ENCODE measurements around the gene CSNK1G2.

CSNK1G2 gene

GRCh38 chr19:1935484-1936208, 5.3 kb upstream of the CSNK1G2 start:
- H3K36me3 ChIP-seq (ENCODE audit: insufficient read depth, low read depth, low read length): no peaks in the 10 kb centered on the region
- no peak overlapping the region for H3K9ac ChIP-seq (ENCODE audit: low read depth, low read length)
- H3K4me1 ChIP-seq (ENCODE audit: insufficient read depth, low read length): peaks cover 6% of the 10 kb centered on the region; the same call in 1 of the 2 replicates
- H3K27me3 ChIP-seq (ENCODE audit: insufficient read depth, low read length): no peaks in the 10 kb centered on the region; the same call in 1 of the 2 replicates
- no peak overlapping the region for H3K4me3 ChIP-seq (ENCODE audit: low read length)
- peaks cover 5% of the 10 kb centered on the region; the same call in 1 of the 2 replicates for H3K9me3 ChIP-seq (ENCODE audit: insufficient read depth, low read depth, low read length)
- H3K27ac ChIP-seq (ENCODE audit: low read length): no peak overlapping the region

DNA sequence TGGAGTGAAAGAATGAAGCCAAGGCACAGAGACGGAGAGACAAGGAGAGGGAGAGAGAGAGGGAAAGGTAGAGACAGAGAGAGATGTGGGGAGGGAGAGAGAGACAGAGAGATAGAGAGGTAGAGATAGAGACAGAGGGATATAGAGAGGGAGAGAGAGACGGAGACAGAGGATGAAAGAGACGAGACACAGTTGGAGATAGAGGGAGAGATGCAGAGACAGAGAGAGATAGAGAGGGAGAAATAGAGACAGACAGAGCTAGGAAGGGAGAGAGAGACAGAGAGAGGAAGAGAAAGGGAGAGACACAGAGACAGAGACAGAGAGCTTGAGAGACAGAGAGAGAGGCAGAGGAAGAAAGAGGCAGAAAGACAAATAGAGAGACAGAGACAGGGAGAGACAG, 4.5 kb upstream of the CSNK1G2 start:
- Histone ChIP-seq H3K27me3 (ENCODE audit: insufficient read depth, low read length) (no peaks in the 10 kb centered on the region; the same call in 1 of the 2 replicates), H3K9me3 (ENCODE audit: insufficient read depth, low read depth, low read length) (peaks cover 4% of the 10 kb centered on the region; the same call in 1 of the 2 replicates), H3K9ac (ENCODE audit: low read depth, low read length) (no peak overlapping the region), H3K4me3 (ENCODE audit: low read length) (no peak overlapping the region), H3K27ac (ENCODE audit: low read length) (no peak overlapping the region), H3K36me3 (ENCODE audit: insufficient read depth, low read depth, low read length) (no peaks in the 10 kb centered on the region), H3K4me1 (ENCODE audit: insufficient read depth, low read length) (peaks cover 6% of the 10 kb centered on the region; the same call in 1 of the 2 replicates)

DNA sequence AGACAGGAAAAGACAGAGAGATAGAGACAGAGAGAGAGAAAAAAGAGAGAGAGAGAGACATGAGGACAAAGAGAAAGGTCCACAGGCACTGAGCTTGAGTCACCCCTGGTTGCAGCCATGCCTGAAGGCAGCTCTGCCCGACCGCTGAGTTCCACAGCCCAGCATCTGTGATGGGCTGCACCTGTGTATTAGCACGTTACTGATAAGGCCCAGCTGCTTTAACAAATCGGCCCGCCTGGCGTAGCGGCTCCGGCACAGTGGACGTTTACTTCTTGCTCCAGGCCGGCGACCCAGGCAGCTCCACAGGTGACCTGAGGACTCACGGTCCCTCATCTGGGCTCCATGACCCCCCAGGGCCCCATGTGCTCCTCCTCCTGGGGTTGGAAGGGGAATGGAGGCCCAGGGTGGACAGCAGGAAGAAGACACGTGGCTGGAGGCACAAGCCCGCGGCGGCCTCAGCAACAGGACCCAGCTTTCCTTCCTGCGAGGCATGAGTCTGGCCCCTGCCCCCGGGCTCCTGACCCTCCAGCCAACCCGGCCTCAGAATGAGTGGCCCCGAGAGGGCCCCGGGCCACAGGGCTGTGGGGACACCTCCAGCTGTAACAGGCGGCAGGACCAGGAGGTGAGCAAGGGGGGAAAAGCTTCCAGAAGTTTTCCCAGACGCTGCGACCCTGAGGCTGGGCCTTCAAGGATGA, 3.9 kb upstream of the CSNK1G2 start:
- Histone ChIP-seq H3K27me3 (ENCODE audit: insufficient read depth, low read length) (no peaks in the 10 kb centered on the region), H3K9me3 (ENCODE audit: insufficient read depth, low read depth, low read length) (no peaks in the 10 kb centered on the region), H3K4me3 (ENCODE audit: low read length) (no peak overlapping the region), H3K9ac (ENCODE audit: low read depth, low read length) (no peak overlapping the region), H3K27ac (ENCODE audit: low read length) (no peak overlapping the region), H3K4me1 (ENCODE audit: insufficient read depth, low read length) (peaks cover 6% of the 10 kb centered on the region; the same call in 1 of the 2 replicates), H3K36me3 (ENCODE audit: insufficient read depth, low read depth, low read length) (no peaks in the 10 kb centered on the region)

DNA sequence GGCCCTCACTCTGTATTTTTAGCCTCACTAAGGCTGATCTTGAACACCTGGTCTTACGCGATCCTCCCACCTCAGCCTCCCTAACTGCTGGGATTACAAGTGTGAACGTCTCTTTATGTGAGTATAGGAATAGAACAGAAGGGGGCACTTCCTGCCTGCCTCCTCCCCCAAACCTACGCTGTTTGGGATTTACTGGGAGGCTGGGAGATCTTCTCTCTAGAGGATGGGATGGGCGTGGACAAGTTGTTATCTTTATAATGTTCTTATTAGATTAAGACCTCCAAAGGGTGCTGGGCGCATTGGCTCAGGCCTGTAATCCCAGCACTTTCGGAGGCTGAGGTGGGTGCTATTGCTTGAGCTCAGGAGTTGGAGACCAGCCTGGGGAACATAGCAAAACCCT, 2.9 kb upstream of the CSNK1G2 start:
- H3K27me3 ChIP-seq (ENCODE audit: insufficient read depth, low read length): no peaks in the 10 kb centered on the region
- no peaks in the 10 kb centered on the region for H3K9me3 ChIP-seq (ENCODE audit: insufficient read depth, low read depth, low read length)
- no peak overlapping the region for H3K27ac ChIP-seq (ENCODE audit: low read length)
- no peaks in the 10 kb centered on the region for H3K36me3 ChIP-seq (ENCODE audit: insufficient read depth, low read depth, low read length)
- H3K9ac ChIP-seq (ENCODE audit: low read depth, low read length): no peak overlapping the region
- peaks cover 8% of the 10 kb centered on the region; the same call in 1 of the 2 replicates for H3K4me1 ChIP-seq (ENCODE audit: insufficient read depth, low read length)
- no peak overlapping the region for H3K4me3 ChIP-seq (ENCODE audit: low read length)

GRCh38 chr19:1942078-1942933, 1.3 kb downstream of the CSNK1G2 start:
- Histone ChIP-seq H3K9me3 (ENCODE audit: insufficient read depth, low read depth, low read length) (no peaks in the 10 kb centered on the region), H3K4me1 (ENCODE audit: insufficient read depth, low read length) (peaks cover 9% of the 10 kb centered on the region; the same call in 1 of the 2 replicates), H3K27ac (ENCODE audit: low read length) (peak overlapping the region; percentile 85), H3K9ac (ENCODE audit: low read depth, low read length) (peak overlapping the region; percentile 89), H3K36me3 (ENCODE audit: insufficient read depth, low read depth, low read length) (no peaks in the 10 kb centered on the region), H3K27me3 (ENCODE audit: insufficient read depth, low read length) (no peaks in the 10 kb centered on the region), H3K4me3 (ENCODE audit: low read length) (peak overlapping the region; percentile 99)

DNA sequence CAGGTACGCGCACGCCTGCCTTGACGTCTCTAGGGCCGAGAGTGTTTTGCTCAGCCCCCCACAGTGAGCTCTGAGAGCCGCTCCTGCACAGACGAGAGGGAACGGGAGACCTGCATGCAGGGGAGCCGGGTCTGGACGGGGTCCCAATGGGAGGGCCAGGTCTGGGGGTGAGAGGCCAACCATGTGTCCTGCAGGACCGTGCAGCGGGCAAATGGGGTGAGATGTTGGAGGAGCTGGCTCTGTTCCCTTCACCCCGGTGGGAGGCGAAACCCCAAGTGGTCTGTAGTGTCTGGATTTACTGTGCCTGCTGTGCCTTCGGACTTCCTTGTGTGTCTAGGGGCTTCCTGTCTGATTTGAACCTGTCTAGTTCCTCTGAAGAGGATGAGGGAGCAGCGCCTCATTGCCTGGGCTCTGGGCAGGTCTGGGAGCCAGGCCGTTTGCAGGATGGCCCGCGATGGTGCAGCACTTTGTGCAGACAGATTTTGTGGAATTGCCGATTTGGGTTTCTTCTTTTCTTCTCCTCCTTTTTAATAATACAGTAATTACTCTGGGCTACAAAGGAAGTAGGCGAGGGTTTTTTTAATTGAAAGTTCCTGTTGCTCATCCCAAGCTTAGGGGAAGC, 2.1 kb downstream of the CSNK1G2 start:
- H3K9me3 ChIP-seq (ENCODE audit: insufficient read depth, low read depth, low read length): no peaks in the 10 kb centered on the region
- no peak overlapping the region for H3K27ac ChIP-seq (ENCODE audit: low read length)
- H3K9ac ChIP-seq (ENCODE audit: low read depth, low read length): peak overlapping the region; percentile 89
- H3K4me3 ChIP-seq (ENCODE audit: low read length): peak overlapping the region; percentile 99
- no peaks in the 10 kb centered on the region for H3K36me3 ChIP-seq (ENCODE audit: insufficient read depth, low read depth, low read length)
- H3K27me3 ChIP-seq (ENCODE audit: insufficient read depth, low read length): no peaks in the 10 kb centered on the region
- peaks cover 9% of the 10 kb centered on the region; the same call in 1 of the 2 replicates for H3K4me1 ChIP-seq (ENCODE audit: insufficient read depth, low read length)

DNA sequence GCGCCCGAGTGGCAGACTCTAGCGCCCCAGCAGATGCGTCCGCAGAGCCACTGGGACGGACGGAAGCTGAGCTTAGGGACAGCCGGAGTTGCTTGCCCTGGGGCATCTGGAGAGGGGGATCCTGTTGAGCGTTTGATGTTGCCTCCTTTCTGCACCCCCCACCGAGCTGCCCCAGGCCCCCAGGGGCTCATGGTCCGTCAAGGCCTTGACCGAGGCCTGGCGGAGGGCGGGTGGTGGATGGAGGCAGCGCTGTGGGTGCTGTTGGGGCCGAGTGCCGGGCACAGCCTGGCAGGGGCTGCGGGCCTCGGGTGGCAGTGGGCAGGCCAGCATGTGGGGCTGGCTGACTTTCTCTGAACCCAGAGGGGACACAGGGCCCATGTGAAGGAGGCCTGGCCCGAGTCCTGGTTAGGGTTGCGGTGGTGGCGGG, 2.7 kb downstream of the CSNK1G2 start:
- H3K9ac ChIP-seq (ENCODE audit: low read depth, low read length): no peak overlapping the region
- H3K27me3 ChIP-seq (ENCODE audit: insufficient read depth, low read length): no peaks in the 10 kb centered on the region
- no peak overlapping the region for H3K4me3 ChIP-seq (ENCODE audit: low read length)
- H3K27ac ChIP-seq (ENCODE audit: low read length): no peak overlapping the region
- peaks cover 9% of the 10 kb centered on the region; the same call in 1 of the 2 replicates for H3K4me1 ChIP-seq (ENCODE audit: insufficient read depth, low read length)
- H3K36me3 ChIP-seq (ENCODE audit: insufficient read depth, low read depth, low read length): no peaks in the 10 kb centered on the region
- H3K9me3 ChIP-seq (ENCODE audit: insufficient read depth, low read depth, low read length): no peaks in the 10 kb centered on the region

DNA sequence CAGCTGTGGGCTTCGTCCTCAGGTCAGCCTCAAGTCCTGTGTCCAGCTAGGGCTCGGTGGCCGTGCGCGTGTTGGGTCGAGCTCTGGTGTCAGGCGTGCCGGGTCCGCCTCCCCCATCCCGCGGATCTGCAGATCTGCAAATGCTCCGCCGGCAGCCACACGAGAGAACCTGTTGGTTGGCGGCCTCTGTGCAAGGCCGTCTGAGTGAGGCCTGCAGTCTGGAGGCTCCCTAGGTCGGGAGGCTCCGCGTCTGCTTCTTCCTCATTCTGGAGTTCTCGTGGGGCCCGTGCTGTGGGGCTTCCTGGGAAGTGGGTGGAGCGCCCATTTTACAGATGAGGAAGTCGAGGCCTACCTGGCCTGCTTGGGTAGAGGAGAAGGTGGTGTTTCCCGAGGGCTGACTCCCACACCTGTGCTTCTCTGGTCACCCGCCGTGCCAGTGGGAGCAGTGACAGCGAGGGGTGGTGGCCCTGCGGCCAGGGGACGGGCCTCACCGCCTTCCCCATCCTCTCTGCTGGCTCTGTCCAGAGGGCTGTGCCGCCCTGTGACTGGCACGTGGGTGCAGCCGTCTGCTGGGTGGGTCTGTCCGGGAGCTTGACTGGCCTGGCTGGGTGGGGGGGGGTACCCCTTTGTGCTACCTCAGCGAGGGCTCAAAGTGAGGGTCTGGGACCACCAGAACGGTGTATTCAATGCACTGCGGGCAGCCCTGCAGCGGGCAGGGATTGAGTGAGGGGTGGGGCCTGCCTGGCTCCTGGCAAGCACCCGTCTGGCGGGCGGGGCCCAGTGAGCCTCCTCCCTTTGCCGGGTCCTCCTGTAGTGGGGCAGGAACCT, 3.3 kb downstream of the CSNK1G2 start:
- Histone ChIP-seq H3K4me1 (ENCODE audit: insufficient read depth, low read length) (peaks cover 9% of the 10 kb centered on the region; the same call in 1 of the 2 replicates), H3K36me3 (ENCODE audit: insufficient read depth, low read depth, low read length) (no peaks in the 10 kb centered on the region), H3K27me3 (ENCODE audit: insufficient read depth, low read length) (no peaks in the 10 kb centered on the region), H3K9me3 (ENCODE audit: insufficient read depth, low read depth, low read length) (no peaks in the 10 kb centered on the region), H3K4me3 (ENCODE audit: low read length) (no peak overlapping the region), H3K27ac (ENCODE audit: low read length) (no peak overlapping the region), H3K9ac (ENCODE audit: low read depth, low read length) (no peak overlapping the region)

DNA sequence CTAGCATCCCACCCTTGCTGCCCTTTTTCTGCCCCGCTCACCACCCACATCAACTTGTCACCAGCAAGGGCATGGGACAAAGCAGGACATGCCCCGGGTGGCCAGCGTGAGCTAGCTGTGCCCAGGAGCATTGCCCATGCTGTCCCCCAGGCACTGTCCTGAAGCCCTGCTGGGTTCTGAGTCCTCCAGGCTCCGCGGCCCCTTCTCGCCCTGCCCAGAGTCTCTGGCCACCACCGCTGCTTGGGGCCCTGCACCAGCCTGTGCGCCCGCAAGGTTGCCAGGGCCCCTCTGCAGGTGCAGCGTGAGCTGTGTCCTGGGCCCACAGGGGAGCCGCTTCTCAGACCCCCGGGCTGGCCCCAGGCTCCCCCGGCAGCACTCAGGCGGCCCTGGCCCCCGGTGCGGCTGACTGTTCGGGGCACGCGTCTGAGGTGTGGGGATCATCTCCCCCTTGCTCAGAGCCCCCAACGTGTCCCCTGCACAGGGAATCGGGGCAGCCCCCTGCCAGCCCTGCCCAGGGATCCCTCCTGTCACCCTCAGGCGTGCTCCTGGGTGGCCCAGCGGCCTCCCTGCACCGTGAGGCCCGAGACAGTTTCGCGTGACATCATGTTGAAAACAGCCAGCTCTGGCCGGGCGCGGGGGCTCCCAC, 4.1 kb downstream of the CSNK1G2 start:
- no peak overlapping the region for H3K27ac ChIP-seq (ENCODE audit: low read length)
- no peak overlapping the region for H3K4me3 ChIP-seq (ENCODE audit: low read length)
- H3K9ac ChIP-seq (ENCODE audit: low read depth, low read length): no peak overlapping the region
- H3K4me1 ChIP-seq (ENCODE audit: insufficient read depth, low read length): peaks cover 6% of the 10 kb centered on the region; the same call in 1 of the 2 replicates
- no peaks in the 10 kb centered on the region for H3K9me3 ChIP-seq (ENCODE audit: insufficient read depth, low read depth, low read length)
- no peaks in the 10 kb centered on the region for H3K27me3 ChIP-seq (ENCODE audit: insufficient read depth, low read length)
- no peaks in the 10 kb centered on the region for H3K36me3 ChIP-seq (ENCODE audit: insufficient read depth, low read depth, low read length)

DNA sequence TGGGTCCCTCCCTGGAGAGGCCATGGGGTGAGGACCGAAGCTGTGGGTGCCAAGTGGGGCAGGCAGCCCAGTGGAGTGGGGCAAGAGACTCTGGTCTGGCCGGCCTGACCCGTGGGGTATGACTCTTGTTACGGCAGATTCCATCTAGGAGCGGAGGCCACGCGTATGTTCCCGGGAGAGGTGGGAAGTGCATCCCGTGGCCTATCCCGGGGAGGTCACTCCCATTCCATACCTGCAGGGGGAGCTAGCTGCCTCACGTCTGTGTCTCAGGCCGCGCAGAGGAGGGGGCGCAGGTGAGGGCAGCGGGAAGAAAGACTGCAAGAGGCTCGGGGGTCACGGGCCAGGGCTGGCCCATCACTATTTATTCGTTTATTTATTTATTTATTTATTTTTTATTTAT, 4.9 kb downstream of the CSNK1G2 start:
- H3K9ac ChIP-seq (ENCODE audit: low read depth, low read length): no peak overlapping the region
- peaks cover 5% of the 10 kb centered on the region; the same call in 1 of the 2 replicates for H3K36me3 ChIP-seq (ENCODE audit: insufficient read depth, low read depth, low read length)
- peaks cover 3% of the 10 kb centered on the region; the same call in 1 of the 2 replicates for H3K4me1 ChIP-seq (ENCODE audit: insufficient read depth, low read length)
- no peak overlapping the region for H3K4me3 ChIP-seq (ENCODE audit: low read length)
- H3K9me3 ChIP-seq (ENCODE audit: insufficient read depth, low read depth, low read length): no peaks in the 10 kb centered on the region
- no peak overlapping the region for H3K27ac ChIP-seq (ENCODE audit: low read length)
- no peaks in the 10 kb centered on the region for H3K27me3 ChIP-seq (ENCODE audit: insufficient read depth, low read length)
